ENCODE data around the gene BRAP. TPM values are rescaled to one million over a fixed set of nuclear protein-coding genes. Genes with fewer than 3 reads are reported as not detected.

BRAP gene
- total and polyA plus RNA-seq, 2 donors (not counting 1 experiment from before 2014, with no cell fraction given), result 19.0 to 21.4 TPM

GRCh38 chr12:111673503-111673902, 12.3 kb downstream of the BRAP start:
- H3K4me3 ChIP-seq (replicated peaks in 1 of 4; ENCODE audit: control extremely low read depth in 1 of 4, insufficient read depth in 1 of 4, low read depth in 3 of 4, low read length in 4 of 4), result no peak overlapping the region
- peak in 1 of 2 donors; percentile 65 for DNase-seq (ENCODE audit: low read depth in 2 of 2)
- no peaks in the 10 kb centered on the region for H3K4me1 ChIP-seq (ENCODE audit: control insufficient read depth, extremely low read depth, insufficient read depth, low read length)
- TF ChIP-seq EZH2 (IDR thresholded peaks at IDR 0.05; ENCODE audit: low read length, missing control alignments) (no peak), CTCF (conservative IDR thresholded peaks at IDR 0.05 in 1 of 2, IDR thresholded peaks at IDR 0.05 in 1 of 2; ENCODE audit: low read depth in 1 of 2, low read length in 2 of 2) (peak; percentile 56 to 64)
- peaks cover 8% of the 10 kb centered on the region for H3K36me3 ChIP-seq (ENCODE audit: control insufficient read depth, insufficient read depth, low read length)
- H3K27ac ChIP-seq (ENCODE audit: insufficient read depth, low read length), result no peak overlapping the region
- H3K27me3 ChIP-seq (ENCODE audit: control insufficient read depth, insufficient read depth, low read length), result no peaks in the 10 kb centered on the region
- H3K9me3 ChIP-seq (ENCODE audit: control insufficient read depth, insufficient read depth, low read depth, low read length), result no peaks in the 10 kb centered on the region
- no peak overlapping the region for H3K4me2 ChIP-seq (ENCODE audit: extremely low read depth, insufficient read depth, low read length)
- no peak overlapping the region for H3K9ac ChIP-seq (ENCODE audit: insufficient read depth, low read length)
- H3K79me2 ChIP-seq (ENCODE audit: control insufficient read depth, insufficient read depth, low read length), result no peaks in the 10 kb centered on the region
- H4K20me1 ChIP-seq (ENCODE audit: control insufficient read depth, extremely low read depth, insufficient read depth, low read length), result no peaks in the 10 kb centered on the region
- no peak overlapping the region for H2AFZ ChIP-seq (ENCODE audit: low read length)

- no peaks in the 10 kb centered on the region for H3K27me3 ChIP-seq (ENCODE audit: control insufficient read depth, insufficient read depth, low read length)
- no peak overlapping the region for H3K4me2 ChIP-seq (ENCODE audit: extremely low read depth, insufficient read depth, low read length)
- no peaks in the 10 kb centered on the region for H4K20me1 ChIP-seq (ENCODE audit: control insufficient read depth, extremely low read depth, insufficient read depth, low read length)
- H3K9me3 ChIP-seq (ENCODE audit: control insufficient read depth, insufficient read depth, low read depth, low read length), result no peaks in the 10 kb centered on the region
- H3K9ac ChIP-seq (ENCODE audit: insufficient read depth, low read length), result no peak overlapping the region
- TF ChIP-seq EZH2 (IDR thresholded peaks at IDR 0.05; ENCODE audit: low read length, missing control alignments), result no peak
- TF ChIP-seq CTCF (conservative IDR thresholded peaks at IDR 0.05 in 1 of 2, IDR thresholded peaks at IDR 0.05 in 1 of 2; ENCODE audit: low read depth in 1 of 2, low read length in 2 of 2), result no peak
- H3K36me3 ChIP-seq (ENCODE audit: control insufficient read depth, insufficient read depth, low read length), result peaks cover 8% of the 10 kb centered on the region
- H3K4me3 ChIP-seq (replicated peaks in 1 of 4; ENCODE audit: control extremely low read depth in 1 of 4, insufficient read depth in 1 of 4, low read depth in 3 of 4, low read length in 4 of 4), result no peak overlapping the region
- H3K79me2 ChIP-seq (ENCODE audit: control insufficient read depth, insufficient read depth, low read length), result no peaks in the 10 kb centered on the region
- H3K4me1 ChIP-seq (ENCODE audit: control insufficient read depth, extremely low read depth, insufficient read depth, low read length), result no peaks in the 10 kb centered on the region
- DNase-seq (ENCODE audit: low read depth in 2 of 2), result no peak
- no peak overlapping the region for H3K27ac ChIP-seq (ENCODE audit: insufficient read depth, low read length)
- H2AFZ ChIP-seq (ENCODE audit: low read length), result no peak overlapping the region
These were observed 12.9 kb downstream of the BRAP start for GRCh38 chr12:111672822-111673381.

- no peak for DNase-seq (ENCODE audit: low read depth in 2 of 2)
- no peak overlapping the region for H3K4me2 ChIP-seq (ENCODE audit: extremely low read depth, insufficient read depth, low read length)
- no peak overlapping the region for H3K9ac ChIP-seq (ENCODE audit: insufficient read depth, low read length)
- TF ChIP-seq CTCF (conservative IDR thresholded peaks at IDR 0.05 in 1 of 2, IDR thresholded peaks at IDR 0.05 in 1 of 2; ENCODE audit: low read depth in 1 of 2, low read length in 2 of 2), result no peak
- no peak for TF ChIP-seq EZH2 (IDR thresholded peaks at IDR 0.05; ENCODE audit: low read length, missing control alignments)
- H3K9me3 ChIP-seq (ENCODE audit: control insufficient read depth, insufficient read depth, low read depth, low read length), result no peaks in the 10 kb centered on the region
- H3K4me3 ChIP-seq (replicated peaks in 1 of 4; ENCODE audit: control extremely low read depth in 1 of 4, insufficient read depth in 1 of 4, low read depth in 3 of 4, low read length in 4 of 4), result no peak overlapping the region
- H3K27ac ChIP-seq (ENCODE audit: insufficient read depth, low read length), result no peak overlapping the region
- H3K79me2 ChIP-seq (ENCODE audit: control insufficient read depth, insufficient read depth, low read length), result no peaks in the 10 kb centered on the region
- peaks cover 6% of the 10 kb centered on the region for H3K36me3 ChIP-seq (ENCODE audit: control insufficient read depth, insufficient read depth, low read length)
- H3K27me3 ChIP-seq (ENCODE audit: control insufficient read depth, insufficient read depth, low read length), result no peaks in the 10 kb centered on the region
- no peaks in the 10 kb centered on the region for H4K20me1 ChIP-seq (ENCODE audit: control insufficient read depth, extremely low read depth, insufficient read depth, low read length)
- no peaks in the 10 kb centered on the region for H3K4me1 ChIP-seq (ENCODE audit: control insufficient read depth, extremely low read depth, insufficient read depth, low read length)
- H2AFZ ChIP-seq (ENCODE audit: low read length), result no peak overlapping the region
These were observed 20.5 kb downstream of the BRAP start for GRCh38 chr12:111664961-111665865.

Measured in fibroblast of lung (primary cell).